Measurements from ENCODE around the gene NXPE3.

The NXPE3 gene

DNA sequence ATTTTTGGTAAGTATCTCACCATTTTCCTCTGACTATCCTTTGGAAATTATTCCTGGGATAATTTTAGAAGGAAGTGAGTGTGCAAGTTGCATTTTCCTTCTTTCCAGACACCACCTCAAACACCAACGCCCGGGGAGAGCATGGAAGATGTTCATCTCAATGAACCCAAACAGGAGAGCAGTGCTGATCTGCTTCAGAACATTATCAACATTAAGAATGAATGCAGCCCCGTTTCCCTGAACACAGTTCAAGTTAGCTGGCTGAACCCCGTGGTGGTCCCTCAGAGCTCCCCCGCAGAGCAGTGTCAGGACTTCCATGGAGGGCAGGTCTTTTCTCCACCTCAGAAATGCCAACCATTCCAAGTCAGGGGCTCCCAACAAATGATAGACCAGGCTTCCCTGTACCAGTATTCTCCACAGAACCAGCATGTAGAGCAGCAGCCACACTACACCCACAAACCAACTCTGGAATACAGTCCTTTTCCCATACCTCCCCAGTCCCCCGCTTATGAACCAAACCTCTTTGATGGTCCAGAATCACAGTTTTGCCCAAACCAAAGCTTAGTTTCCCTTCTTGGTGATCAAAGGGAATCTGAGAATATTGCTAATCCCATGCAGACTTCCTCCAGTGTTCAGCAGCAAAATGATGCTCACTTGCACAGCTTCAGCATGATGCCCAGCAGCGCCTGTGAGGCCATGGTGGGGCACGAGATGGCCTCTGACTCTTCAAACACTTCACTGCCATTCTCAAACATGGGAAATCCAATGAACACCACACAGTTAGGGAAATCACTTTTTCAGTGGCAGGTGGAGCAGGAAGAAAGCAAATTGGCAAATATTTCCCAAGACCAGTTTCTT is 74.2 kb downstream of the NXPE3 start:
- TF ChIP-seq GLIS3 (CRISPR knock-in tag; IDR thresholded peaks at IDR 0.05) (no peak), ZNF8 (CRISPR knock-in tag; IDR thresholded peaks at IDR 0.05) (no peak), SNAI2 (CRISPR knock-in tag; IDR thresholded peaks at IDR 0.05) (no peak), ZFP30 (CRISPR knock-in tag; IDR thresholded peaks at IDR 0.05) (no peak), CSDC2 (CRISPR knock-in tag; IDR thresholded peaks at IDR 0.05) (no peak), BACH2 (CRISPR knock-in tag; IDR thresholded peaks at IDR 0.05; ENCODE audit: borderline replicate concordance) (no peak), ZFP3 (CRISPR knock-in tag; IDR thresholded peaks at IDR 0.05) (no peak), PPARA (CRISPR knock-in tag; IDR thresholded peaks at IDR 0.05; ENCODE audit: borderline replicate concordance) (no peak), ZNF70 (CRISPR knock-in tag; IDR thresholded peaks at IDR 0.05) (no peak)
- ATAC-seq = no peak

GRCh38 chr3:101853982-101854381 is 75.0 kb downstream of the NXPE3 start:
- ATAC-seq = no peak
- TF ChIP-seq OSR1 (CRISPR knock-in tag; IDR thresholded peaks at IDR 0.05) = no peak
- TF ChIP-seq, protein P1, sequence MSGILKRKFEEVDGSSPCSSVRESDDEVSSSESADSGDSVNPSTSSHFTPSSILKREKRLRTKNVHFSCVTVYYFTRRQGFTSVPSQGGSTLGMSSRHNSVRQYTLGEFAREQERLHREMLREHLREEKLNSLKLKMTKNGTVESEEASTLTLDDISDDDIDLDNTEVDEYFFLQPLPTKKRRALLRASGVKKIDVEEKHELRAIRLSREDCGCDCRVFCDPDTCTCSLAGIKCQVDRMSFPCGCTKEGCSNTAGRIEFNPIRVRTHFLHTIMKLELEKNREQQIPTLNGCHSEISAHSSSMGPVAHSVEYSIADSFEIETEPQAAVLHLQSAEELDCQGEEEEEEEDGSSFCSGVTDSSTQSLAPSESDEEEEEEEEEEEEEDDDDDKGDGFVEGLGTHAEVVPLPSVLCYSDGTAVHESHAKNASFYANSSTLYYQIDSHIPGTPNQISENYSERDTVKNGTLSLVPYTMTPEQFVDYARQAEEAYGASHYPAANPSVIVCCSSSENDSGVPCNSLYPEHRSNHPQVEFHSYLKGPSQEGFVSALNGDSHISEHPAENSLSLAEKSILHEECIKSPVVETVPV (CRISPR knock-in tag; IDR thresholded peaks at IDR 0.05) = peak; percentile 64; the same call in 1 of the 2 replicates
- TF ChIP-seq TOX (CRISPR knock-in tag; IDR thresholded peaks at IDR 0.05; ENCODE audit: borderline replicate concordance) = 0 out of 2 replicates have a peak, but pooled peaks have one; percentile 45
- TF ChIP-seq CSDC2 (CRISPR knock-in tag; IDR thresholded peaks at IDR 0.05) = no peak
- peak; percentile 46; the same call in 1 of the 2 replicates for TF ChIP-seq RARB (CRISPR knock-in tag; IDR thresholded peaks at IDR 0.05)

- ATAC-seq = no peak
- TF ChIP-seq RARB (CRISPR knock-in tag; IDR thresholded peaks at IDR 0.05) = no peak
- TF ChIP-seq ZFP30 (CRISPR knock-in tag; IDR thresholded peaks at IDR 0.05) = no peak
- TF ChIP-seq ZNF8 (CRISPR knock-in tag; IDR thresholded peaks at IDR 0.05) = no peak
- TF ChIP-seq ARNTL (CRISPR knock-in tag; IDR thresholded peaks at IDR 0.05; ENCODE audit: borderline replicate concordance, low read depth) = no peak
- no peak for TF ChIP-seq TOX (CRISPR knock-in tag; IDR thresholded peaks at IDR 0.05; ENCODE audit: borderline replicate concordance)
- no peak for TF ChIP-seq ZNF565 (CRISPR knock-in tag; conservative IDR thresholded peaks at IDR 0.05; ENCODE audit: low read depth)
- no peak for TF ChIP-seq OSR1 (CRISPR knock-in tag; IDR thresholded peaks at IDR 0.05)
- TF ChIP-seq, protein P1 (CRISPR knock-in tag; IDR thresholded peaks at IDR 0.05) = no peak
- TF ChIP-seq ZC3H10 (CRISPR knock-in tag; IDR thresholded peaks at IDR 0.05) = no peak
- no peak for TF ChIP-seq BACH2 (CRISPR knock-in tag; IDR thresholded peaks at IDR 0.05; ENCODE audit: borderline replicate concordance)
- TF ChIP-seq, protein P2, sequence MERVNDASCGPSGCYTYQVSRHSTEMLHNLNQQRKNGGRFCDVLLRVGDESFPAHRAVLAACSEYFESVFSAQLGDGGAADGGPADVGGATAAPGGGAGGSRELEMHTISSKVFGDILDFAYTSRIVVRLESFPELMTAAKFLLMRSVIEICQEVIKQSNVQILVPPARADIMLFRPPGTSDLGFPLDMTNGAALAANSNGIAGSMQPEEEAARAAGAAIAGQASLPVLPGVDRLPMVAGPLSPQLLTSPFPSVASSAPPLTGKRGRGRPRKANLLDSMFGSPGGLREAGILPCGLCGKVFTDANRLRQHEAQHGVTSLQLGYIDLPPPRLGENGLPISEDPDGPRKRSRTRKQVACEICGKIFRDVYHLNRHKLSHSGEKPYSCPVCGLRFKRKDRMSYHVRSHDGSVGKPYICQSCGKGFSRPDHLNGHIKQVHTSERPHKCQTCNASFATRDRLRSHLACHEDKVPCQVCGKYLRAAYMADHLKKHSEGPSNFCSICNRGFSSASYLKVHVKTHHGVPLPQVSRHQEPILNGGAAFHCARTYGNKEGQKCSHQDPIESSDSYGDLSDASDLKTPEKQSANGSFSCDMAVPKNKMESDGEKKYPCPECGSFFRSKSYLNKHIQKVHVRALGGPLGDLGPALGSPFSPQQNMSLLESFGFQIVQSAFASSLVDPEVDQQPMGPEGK (CRISPR knock-in tag; IDR thresholded peaks at IDR 0.05; ENCODE audit: borderline replicate concordance) = no peak
Observed at GRCh38 chr3:101854608-101855304, 75.7 kb downstream of the NXPE3 start.

DNA sequence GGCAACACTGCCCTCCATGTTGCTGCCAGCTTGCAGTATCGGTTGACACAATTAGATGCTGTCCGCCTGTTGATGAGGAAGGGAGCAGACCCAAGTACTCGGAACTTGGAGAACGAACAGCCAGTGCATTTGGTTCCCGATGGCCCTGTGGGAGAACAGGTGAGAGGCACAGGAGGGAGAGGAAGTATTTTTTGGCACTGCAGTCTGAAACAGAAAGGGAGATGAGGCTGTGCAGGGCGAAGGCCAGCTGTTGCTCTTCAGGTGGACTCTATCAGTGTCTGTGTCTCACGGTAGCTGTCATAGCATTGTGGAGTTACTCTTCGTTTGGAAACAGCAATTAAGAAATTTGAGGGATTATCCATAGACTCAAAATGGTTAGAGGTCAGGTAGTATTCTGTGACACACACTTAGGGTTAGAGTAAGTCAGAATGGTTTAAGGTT is 78.3 kb downstream of the NXPE3 start:
- no peak for TF ChIP-seq RARB (CRISPR knock-in tag; IDR thresholded peaks at IDR 0.05)
- TF ChIP-seq, protein P2 (CRISPR knock-in tag; IDR thresholded peaks at IDR 0.05; ENCODE audit: borderline replicate concordance) = 0 out of 2 replicates have a peak, but pooled peaks have one; percentile 35
- peak; percentile 3; the same call in 2 of the 3 replicates for ATAC-seq

Measured in SK-N-SH treated with all-trans-retinoic acid at 6 μM for 48 hours (cell line).